GM21528 (cell line): ENCODE measurements around the gene SPAG16.
"Not testable (repeated sequence)": the region's sequence is repeated elsewhere in the genome, so short reads cannot be mapped to it uniquely, and the experiment has no call there.

Source experiments
- ATAC-seq: cut with Tn5 transposase; IDR thresholded peaks from one replicate; pipeline ENCODE4 v1.9.1; 2021; ENCODE audit warnings: mild to moderate bottlenecking, moderate library complexity; ENCODE audit not compliant: unreplicated experiment, low FRiP score

Gene SPAG16

GRCh38 chr2:213407027-213407426, 122.8 kb downstream of the SPAG16 start:
- ATAC-seq = not testable (repeated sequence)

- not testable (repeated sequence) for ATAC-seq
Observed at GRCh38 chr2:213408426-213409070, 124.3 kb downstream of the SPAG16 start.

DNA sequence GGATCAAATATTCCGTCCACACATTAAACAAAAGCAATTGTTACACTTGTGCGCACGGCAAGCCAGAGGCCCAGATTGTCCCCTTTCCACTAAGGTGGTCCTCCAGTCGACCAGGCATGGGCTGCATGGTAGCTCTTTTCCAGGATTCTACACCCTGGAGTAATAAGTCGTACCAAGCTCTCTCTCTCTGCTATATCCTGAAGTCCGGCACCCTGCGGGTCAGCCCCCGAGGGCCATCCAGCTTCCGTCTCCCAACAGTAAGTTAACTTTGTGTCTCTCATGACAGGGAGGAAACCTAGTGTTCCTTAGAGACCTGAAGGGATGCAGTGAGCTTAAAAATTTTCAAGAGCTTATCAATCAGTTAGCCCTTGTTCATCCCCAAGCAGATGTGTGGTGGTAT, 126.4 kb downstream of the SPAG16 start:
- not testable (repeated sequence) for ATAC-seq

- no peak for ATAC-seq
Observed at GRCh38 chr2:213411582-213412289, 127.5 kb downstream of the SPAG16 start.

- no peak for ATAC-seq
Observed at GRCh38 chr2:213415093-213415492, 130.8 kb downstream of the SPAG16 start.

DNA sequence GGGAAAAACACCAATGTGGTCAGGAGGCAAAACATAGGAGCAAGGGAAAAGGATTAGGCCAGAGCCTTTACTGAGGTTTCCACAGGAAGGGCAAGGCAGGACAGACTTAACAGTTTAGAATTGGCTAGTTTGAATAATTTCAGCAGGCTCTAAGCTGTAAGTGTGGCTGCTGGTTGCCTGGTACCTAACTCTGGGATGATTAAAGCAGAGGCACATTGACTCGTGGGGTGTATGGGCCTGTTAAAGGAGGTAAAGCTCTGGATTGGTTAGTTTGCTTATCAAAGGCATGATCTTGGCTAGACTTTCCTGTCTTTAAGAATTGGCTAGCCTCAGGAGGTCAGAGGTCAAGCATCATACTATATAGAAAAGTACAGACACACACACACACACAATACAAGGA, 132.6 kb downstream of the SPAG16 start:
- ATAC-seq = no peak

DNA sequence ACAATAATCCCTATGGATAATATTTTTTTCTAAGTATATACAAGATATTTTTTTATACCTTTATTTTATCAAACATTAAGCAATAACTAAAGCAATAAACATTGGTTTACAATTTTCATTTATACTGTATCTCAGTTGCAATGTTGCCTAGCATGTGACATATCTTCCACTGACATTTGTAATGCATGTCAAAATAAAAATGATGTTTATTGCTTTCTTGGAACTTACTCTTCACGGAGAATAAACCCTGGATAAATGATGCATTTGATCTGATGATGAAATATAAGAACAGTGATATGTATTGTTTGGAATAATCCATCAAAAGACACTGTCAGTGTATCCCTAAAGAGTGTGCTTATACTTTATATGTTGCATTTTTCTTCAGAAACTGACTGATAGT, 135.7 kb downstream of the SPAG16 start:
- no peak for ATAC-seq

DNA sequence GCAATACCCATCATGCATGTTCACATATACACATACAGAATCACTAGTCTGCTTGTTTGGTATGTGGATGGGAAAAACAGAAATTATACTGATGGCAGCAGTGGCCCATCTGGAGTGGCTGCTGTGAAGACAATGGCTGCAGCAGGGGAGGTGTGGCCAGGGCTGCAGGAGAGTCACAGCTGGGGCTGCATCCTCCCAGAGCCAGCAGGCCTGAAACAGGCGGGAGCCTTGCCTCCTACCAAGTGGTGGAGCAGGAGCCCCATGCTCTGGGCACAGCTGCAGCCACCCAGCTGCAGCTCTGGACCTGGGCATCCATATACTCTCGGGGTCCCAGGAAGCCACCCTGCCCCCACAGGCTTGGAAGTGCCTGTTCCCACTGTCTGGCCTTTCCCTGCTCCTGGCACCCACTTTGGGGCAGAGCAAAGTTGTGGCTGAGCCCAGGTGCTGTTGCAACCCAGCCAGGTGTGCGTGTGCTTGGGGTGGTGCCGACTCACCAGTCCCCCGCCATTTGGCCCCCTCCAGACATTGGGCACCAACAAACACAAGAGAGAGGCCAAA, 136.6 kb downstream of the SPAG16 start:
- ATAC-seq = no peak

- no peak for ATAC-seq
Observed at GRCh38 chr2:213422211-213422610, 137.9 kb downstream of the SPAG16 start.

DNA sequence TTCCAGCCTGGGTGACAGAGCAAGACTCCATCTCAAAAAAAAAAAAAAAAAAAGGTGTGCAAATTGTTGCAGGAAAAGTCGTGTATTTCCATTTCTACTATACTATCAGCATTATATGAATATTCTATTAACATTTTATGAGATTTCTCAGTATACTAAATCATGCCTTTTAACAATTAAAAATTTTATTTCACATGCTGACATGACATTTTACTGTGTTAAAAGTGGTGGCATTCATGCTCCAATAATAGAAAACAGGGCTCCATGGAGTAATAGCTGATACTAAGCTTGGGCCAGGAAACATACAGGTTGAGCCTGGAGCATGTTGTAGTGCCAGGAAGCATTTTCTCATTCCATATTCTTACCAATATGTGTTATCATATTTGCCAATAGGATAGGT, 141.4 kb downstream of the SPAG16 start:
- ATAC-seq = no peak

- no peak for ATAC-seq
Observed at GRCh38 chr2:213429516-213429915, 145.3 kb downstream of the SPAG16 start.

- no peak for ATAC-seq
Observed at GRCh38 chr2:213443921-213444320, 159.7 kb downstream of the SPAG16 start.

- ATAC-seq = no peak
Observed at GRCh38 chr2:213451542-213452239, 167.4 kb downstream of the SPAG16 start.

- ATAC-seq = no peak
Observed at GRCh38 chr2:213455316-213456008, 171.2 kb downstream of the SPAG16 start.

DNA sequence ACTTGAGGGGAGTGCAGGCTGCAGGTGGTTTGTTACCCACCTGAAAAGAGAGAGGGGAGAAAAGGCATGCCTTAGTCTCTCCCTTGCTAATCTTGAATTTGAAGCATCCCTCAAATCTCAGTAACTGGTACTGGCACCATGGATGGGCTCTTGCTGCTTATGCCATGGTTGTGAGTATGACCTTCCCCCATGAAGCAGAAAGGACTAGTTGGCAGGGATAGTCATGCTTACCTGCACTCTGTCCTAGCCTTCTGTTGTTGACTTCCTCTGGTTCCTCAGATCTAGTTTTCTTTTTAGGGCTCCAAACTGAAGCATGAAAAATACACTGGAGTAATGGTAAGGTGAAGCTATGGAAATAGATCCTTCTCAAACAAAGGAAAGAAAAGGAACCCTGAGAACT, 191.2 kb downstream of the SPAG16 start:
- no peak for ATAC-seq

GRCh38 chr2:213476641-213477040, 192.4 kb downstream of the SPAG16 start:
- ATAC-seq = no peak

GRCh38 chr2:213490087-213490486, 205.8 kb downstream of the SPAG16 start:
- no peak for ATAC-seq

DNA sequence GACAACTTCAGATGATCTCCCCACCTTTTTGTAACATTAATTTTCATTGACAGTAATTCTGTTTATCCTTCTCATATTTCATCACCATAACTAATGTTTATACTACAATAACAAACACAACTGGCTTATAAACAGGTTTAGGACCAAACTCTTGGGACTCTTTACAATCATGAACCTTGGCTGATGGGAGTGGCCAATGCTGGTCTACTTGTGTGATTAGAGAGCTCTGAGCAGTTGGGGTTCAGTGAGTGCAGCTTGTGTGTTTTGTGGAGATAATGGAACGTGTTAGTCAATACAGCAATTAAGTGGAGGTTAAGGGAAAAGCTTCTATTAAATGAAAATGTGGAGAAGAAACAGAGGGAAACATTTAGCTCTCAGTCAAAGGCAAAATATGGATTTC, 207.1 kb downstream of the SPAG16 start:
- ATAC-seq = no peak

- ATAC-seq = no peak
Observed at GRCh38 chr2:213496226-213496625, 212.0 kb downstream of the SPAG16 start.

GRCh38 chr2:213500881-213501280, 216.6 kb downstream of the SPAG16 start:
- ATAC-seq = no peak

- ATAC-seq = no peak
Observed at GRCh38 chr2:213524164-213524563, 239.9 kb downstream of the SPAG16 start.
